Smooth muscle cell of the umbilical artery (primary cell): ENCODE results near the gene VEZT. TPM values are rescaled to one million over a fixed set of nuclear protein-coding genes. Genes with fewer than 3 reads are reported as not detected.

ENCODE experiments used
- total RNA-seq: library from RNA; depleted of rRNA; stranded (reverse); fragments of >200 nt; gene quantifications from 2 replicates; pipeline ENCODE4 v1.2.3, GENCODE V29; 2014

The VEZT gene
- total RNA-seq = 76.0 and 101 TPM in 2 replicates

DNA sequence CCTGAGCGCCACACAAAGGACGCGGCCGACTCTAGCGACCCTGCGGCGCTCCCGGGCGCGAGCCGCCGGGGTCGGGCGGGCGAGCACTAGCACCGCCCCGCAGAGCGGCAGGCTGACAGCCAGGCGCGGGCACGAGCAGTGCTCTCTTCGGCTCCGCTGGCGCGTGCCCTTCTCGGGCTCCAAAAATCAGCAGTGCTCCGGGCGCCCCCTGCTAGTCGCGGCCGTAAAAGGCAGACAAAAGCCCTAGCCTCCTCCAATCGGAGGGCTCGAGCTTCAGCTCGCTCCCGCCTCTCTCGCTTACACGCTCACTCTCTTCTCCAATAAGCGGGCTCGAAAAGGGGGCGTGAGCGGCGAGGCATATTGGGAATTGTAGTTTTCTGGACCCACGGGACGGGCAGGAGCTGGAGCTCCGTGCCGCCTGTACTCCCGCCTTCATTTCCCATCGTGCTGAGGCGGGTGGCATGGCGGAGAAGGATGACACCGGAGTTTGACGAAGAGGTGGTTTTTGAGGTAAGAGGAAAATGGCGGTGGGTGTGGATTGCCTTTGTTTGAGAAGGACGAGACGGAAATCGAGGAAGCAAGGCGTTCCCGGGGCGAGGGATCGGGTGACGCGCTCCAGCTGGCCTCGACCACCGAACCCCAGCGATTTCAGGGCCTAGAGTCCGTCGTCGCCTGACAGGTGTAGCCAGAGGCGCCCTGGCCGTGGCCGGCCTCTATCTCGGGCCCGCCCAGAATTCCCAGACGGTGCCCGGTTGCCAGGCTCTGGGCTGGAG is at the start of gene VEZT, which contains the start of gene FGD6:
Gene VEZT (plus strand): TSS at position 431 of the 773 bp plus-strand sequence. CDS start 44 bp downstream, at position 475.
Gene FGD6 (minus strand): TSS at position 91 of the 773 bp plus-strand sequence. CDS start 227 bp downstream, outside the sequence.

Other genes with a start within 250 kb of the VEZT start
- gene NDUFA12, start 214.1 kb upstream of the VEZT start, total RNA-seq = 125 and 176 TPM in 2 replicates
- gene NR2C1, start 144.2 kb upstream of the VEZT start, total RNA-seq = 29.1 and 32.0 TPM in 2 replicates
- gene FGD6, start 340 bp upstream of the VEZT start, total RNA-seq = 18.7 and 24.4 TPM in 2 replicates